Measurements from ENCODE around the gene DLGAP4.

- TF ChIP-seq, protein P1, sequence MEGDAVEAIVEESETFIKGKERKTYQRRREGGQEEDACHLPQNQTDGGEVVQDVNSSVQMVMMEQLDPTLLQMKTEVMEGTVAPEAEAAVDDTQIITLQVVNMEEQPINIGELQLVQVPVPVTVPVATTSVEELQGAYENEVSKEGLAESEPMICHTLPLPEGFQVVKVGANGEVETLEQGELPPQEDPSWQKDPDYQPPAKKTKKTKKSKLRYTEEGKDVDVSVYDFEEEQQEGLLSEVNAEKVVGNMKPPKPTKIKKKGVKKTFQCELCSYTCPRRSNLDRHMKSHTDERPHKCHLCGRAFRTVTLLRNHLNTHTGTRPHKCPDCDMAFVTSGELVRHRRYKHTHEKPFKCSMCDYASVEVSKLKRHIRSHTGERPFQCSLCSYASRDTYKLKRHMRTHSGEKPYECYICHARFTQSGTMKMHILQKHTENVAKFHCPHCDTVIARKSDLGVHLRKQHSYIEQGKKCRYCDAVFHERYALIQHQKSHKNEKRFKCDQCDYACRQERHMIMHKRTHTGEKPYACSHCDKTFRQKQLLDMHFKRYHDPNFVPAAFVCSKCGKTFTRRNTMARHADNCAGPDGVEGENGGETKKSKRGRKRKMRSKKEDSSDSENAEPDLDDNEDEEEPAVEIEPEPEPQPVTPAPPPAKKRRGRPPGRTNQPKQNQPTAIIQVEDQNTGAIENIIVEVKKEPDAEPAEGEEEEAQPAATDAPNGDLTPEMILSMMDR (IDR thresholded peaks at IDR 0.05 in 8 of 11, conservative IDR thresholded peaks at IDR 0.05 in 3 of 11): peak in 6 of 11 experiments; percentile 7 to 62 (median 30)
- TF ChIP-seq POLR2AphosphoS5 (IDR thresholded peaks at IDR 0.05) (no peak), POLR2A (IDR thresholded peaks at IDR 0.05) (no peak)
Measured at GRCh38 chr20:36439731-36440072, 133.6 kb downstream of the DLGAP4 start.
